ENCODE results near the gene VPS26B. TPM values are rescaled to one million over a fixed set of nuclear protein-coding genes. Genes with fewer than 3 reads are reported as not detected.

The VPS26B gene
- total and polyA plus RNA-seq, 2 experiments from 2014 or later: 10.1 to 29.1 TPM

DNA sequence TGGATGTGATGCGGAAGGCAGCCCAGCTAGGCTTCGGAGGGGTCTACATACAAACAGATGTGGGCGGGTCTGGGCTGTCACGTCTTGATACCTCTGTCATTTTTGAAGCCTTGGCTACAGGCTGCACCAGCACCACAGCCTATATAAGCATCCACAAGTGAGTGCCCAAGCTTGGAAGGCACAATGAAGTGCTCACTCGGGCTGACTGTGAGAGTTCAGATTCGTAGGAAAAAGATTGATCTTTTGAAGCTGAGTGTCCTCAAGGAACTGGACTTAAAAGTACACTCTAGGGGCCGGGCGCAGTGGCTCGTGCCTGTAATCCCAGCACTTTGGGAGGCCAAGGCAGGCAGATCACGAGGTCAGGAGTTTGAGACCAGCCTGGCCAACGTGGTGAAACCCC lies 32.6 kb downstream of the VPS26B start:
- no peak overlapping the region for H3K27ac ChIP-seq (ENCODE audit: low read depth)
- H3K27ac Mint-ChIP-seq: no peak overlapping the region

GRCh38 chr11:134258577-134258976 lies 34.1 kb downstream of the VPS26B start:
- TF ChIP-seq REST (IDR thresholded peaks at IDR 0.05; ENCODE audit: unreplicated experiment) (no peak), ZNF114 (CRISPR knock-in tag; IDR thresholded peaks at IDR 0.05) (no peak), CREB1 (CRISPR knock-in tag; IDR thresholded peaks at IDR 0.05; ENCODE audit: low read depth) (no peak), ZNF331 (CRISPR knock-in tag; IDR thresholded peaks at IDR 0.05; ENCODE audit: low read depth) (no peak)
- TF ChIP-seq, protein P1, sequence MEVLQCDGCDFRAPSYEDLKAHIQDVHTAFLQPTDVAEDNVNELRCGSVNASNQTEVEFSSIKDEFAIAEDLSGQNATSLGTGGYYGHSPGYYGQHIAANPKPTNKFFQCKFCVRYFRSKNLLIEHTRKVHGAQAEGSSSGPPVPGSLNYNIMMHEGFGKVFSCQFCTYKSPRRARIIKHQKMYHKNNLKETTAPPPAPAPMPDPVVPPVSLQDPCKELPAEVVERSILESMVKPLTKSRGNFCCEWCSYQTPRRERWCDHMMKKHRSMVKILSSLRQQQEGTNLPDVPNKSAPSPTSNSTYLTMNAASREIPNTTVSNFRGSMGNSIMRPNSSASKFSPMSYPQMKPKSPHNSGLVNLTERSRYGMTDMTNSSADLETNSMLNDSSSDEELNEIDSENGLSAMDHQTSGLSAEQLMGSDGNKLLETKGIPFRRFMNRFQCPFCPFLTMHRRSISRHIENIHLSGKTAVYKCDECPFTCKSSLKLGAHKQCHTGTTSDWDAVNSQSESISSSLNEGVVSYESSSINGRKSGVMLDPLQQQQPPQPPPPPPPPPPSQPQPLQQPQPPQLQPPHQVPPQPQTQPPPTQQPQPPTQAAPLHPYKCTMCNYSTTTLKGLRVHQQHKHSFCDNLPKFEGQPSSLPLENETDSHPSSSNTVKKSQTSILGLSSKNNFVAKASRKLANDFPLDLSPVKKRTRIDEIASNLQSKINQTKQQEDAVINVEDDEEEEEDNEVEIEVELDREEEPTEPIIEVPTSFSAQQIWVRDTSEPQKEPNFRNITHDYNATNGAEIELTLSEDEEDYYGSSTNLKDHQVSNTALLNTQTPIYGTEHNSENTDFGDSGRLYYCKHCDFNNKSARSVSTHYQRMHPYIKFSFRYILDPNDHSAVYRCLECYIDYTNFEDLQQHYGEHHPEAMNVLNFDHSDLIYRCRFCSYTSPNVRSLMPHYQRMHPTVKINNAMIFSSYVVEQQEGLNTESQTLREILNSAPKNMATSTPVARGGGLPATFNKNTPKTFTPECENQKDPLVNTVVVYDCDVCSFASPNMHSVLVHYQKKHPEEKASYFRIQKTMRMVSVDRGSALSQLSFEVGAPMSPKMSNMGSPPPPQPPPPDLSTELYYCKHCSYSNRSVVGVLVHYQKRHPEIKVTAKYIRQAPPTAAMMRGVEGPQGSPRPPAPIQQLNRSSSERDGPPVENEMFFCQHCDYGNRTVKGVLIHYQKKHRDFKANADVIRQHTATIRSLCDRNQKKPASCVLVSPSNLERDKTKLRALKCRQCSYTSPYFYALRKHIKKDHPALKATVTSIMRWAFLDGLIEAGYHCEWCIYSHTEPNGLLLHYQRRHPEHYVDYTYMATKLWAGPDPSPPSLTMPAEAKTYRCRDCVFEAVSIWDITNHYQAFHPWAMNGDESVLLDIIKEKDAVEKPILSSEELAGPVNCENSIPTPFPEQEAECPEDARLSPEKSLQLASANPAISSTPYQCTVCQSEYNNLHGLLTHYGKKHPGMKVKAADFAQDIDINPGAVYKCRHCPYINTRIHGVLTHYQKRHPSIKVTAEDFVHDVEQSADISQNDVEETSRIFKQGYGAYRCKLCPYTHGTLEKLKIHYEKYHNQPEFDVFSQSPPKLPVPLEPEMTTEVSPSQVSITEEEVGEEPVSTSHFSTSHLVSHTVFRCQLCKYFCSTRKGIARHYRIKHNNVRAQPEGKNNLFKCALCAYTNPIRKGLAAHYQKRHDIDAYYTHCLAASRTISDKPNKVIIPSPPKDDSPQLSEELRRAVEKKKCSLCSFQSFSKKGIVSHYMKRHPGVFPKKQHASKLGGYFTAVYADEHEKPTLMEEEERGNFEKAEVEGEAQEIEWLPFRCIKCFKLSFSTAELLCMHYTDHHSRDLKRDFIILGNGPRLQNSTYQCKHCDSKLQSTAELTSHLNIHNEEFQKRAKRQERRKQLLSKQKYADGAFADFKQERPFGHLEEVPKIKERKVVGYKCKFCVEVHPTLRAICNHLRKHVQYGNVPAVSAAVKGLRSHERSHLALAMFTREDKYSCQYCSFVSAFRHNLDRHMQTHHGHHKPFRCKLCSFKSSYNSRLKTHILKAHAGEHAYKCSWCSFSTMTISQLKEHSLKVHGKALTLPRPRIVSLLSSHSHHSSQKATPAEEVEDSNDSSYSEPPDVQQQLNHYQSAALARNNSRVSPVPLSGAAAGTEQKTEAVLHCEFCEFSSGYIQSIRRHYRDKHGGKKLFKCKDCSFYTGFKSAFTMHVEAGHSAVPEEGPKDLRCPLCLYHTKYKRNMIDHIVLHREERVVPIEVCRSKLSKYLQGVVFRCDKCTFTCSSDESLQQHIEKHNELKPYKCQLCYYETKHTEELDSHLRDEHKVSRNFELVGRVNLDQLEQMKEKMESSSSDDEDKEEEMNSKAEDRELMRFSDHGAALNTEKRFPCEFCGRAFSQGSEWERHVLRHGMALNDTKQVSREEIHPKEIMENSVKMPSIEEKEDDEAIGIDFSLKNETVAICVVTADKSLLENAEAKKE (CRISPR knock-in tag; IDR thresholded peaks at IDR 0.05): no peak
- DNase-seq (ENCODE audit: low spot score) (no peak), ATAC-seq (no peak)
- H3F3A ChIP-seq (replicated peaks; ENCODE audit: low read depth): no peaks in the 10 kb centered on the region
- no peak overlapping the region for H2AFZ ChIP-seq
- peaks cover 42% of the 10 kb centered on the region for H3K36me3 ChIP-seq (ENCODE audit: insufficient read depth)
- peaks cover 11% of the 10 kb centered on the region for H3K4me1 ChIP-seq (ENCODE audit: insufficient read depth)
- H3K4me2 ChIP-seq: no peak overlapping the region
- H3K36me3 Mint-ChIP-seq (ENCODE audit: low read depth): peaks cover 68% of the 10 kb centered on the region
- no peak overlapping the region for H3K27ac ChIP-seq (ENCODE audit: low read depth)
- peaks cover 17% of the 10 kb centered on the region; the same call in 2 of the 3 replicates for H3K4me1 Mint-ChIP-seq
- H3K79me2 ChIP-seq (replicated peaks; ENCODE audit: insufficient read depth): peaks cover 42% of the 10 kb centered on the region
- H3K27me3 ChIP-seq (ENCODE audit: insufficient read depth): no peaks in the 10 kb centered on the region
- H3K9me2 ChIP-seq (ENCODE audit: insufficient read depth): no peaks in the 10 kb centered on the region
- no peak overlapping the region for H3K4me3 ChIP-seq
- H3K4me3 Mint-ChIP-seq: no peak overlapping the region
- peaks cover 2% of the 10 kb centered on the region for H3K27me3 Mint-ChIP-seq (ENCODE audit: insufficient read depth, low read depth, poor library complexity)
- peaks cover 22% of the 10 kb centered on the region for H4K20me1 ChIP-seq (replicated peaks; ENCODE audit: insufficient read depth)
- H3K27ac Mint-ChIP-seq: no peak overlapping the region
- H3K9me3 Mint-ChIP-seq: no peaks in the 10 kb centered on the region

More for the DNA sequence above, 32.6 kb downstream of the VPS26B start:
- no peaks in the 10 kb centered on the region for H3F3A ChIP-seq (replicated peaks; ENCODE audit: low read depth)
- TF ChIP-seq STAT1 (IDR thresholded peaks at IDR 0.05; ENCODE audit: unreplicated experiment) (no peak), CREB1 (CRISPR knock-in tag; IDR thresholded peaks at IDR 0.05; ENCODE audit: low read depth) (no peak), NANOG (IDR thresholded peaks at IDR 0.05; ENCODE audit: borderline replicate concordance) (no peak), JUNB (IDR thresholded peaks at IDR 0.05; ENCODE audit: unreplicated experiment) (no peak)
- peaks cover 14% of the 10 kb centered on the region for H3K4me1 ChIP-seq (ENCODE audit: insufficient read depth)
- no peak overlapping the region for H3K4me3 ChIP-seq
- peaks cover 32% of the 10 kb centered on the region for H3K36me3 ChIP-seq (ENCODE audit: insufficient read depth)
- peaks cover 2% of the 10 kb centered on the region for H3K27me3 Mint-ChIP-seq (ENCODE audit: insufficient read depth, low read depth, poor library complexity)
- peaks cover 18% of the 10 kb centered on the region for H3K4me1 Mint-ChIP-seq
- H4K20me1 ChIP-seq (replicated peaks; ENCODE audit: insufficient read depth): peaks cover 22% of the 10 kb centered on the region
- no peak overlapping the region for H2AFZ ChIP-seq
- no peak overlapping the region for H3K4me3 Mint-ChIP-seq
- no peaks in the 10 kb centered on the region for H3K9me3 Mint-ChIP-seq
- H3K36me3 Mint-ChIP-seq (ENCODE audit: low read depth): peaks cover 53% of the 10 kb centered on the region
- H3K79me2 ChIP-seq (replicated peaks; ENCODE audit: insufficient read depth): peaks cover 47% of the 10 kb centered on the region
- ATAC-seq: no peak
- no peak for DNase-seq (ENCODE audit: low spot score)
- H3K27me3 ChIP-seq (ENCODE audit: insufficient read depth): no peaks in the 10 kb centered on the region
- no peak overlapping the region for H3K4me2 ChIP-seq
- no peaks in the 10 kb centered on the region for H3K9me2 ChIP-seq (ENCODE audit: insufficient read depth)
